ENCODE measurements around the gene TSPYL4. TPM values are rescaled to one million over a fixed set of nuclear protein-coding genes. Genes with fewer than 3 reads are reported as not detected.
A peak's percentile ranks its signal among the peaks of the same experiment; 100 is the strongest.

Gene TSPYL4
- polyA plus RNA-seq, 1 donor from 2014 or later, result 97.2 TPM

GRCh38 chr6:116280933-116281316 lies 27.1 kb upstream of the TSPYL4 start:
- peaks cover 23% of the 10 kb centered on the region for H4K20me1 ChIP-seq (ENCODE audit: insufficient read depth)
- H3K9ac ChIP-seq (ENCODE audit: low read length), result peak overlapping the region; percentile 99
- H3K4me3 ChIP-seq (ENCODE audit: low read length), result peak overlapping the region; percentile 92
- peak overlapping the region; percentile 99 for H3K4me2 ChIP-seq (ENCODE audit: low read length)
- no peaks in the 10 kb centered on the region for H3K27me3 ChIP-seq (ENCODE audit: insufficient read depth, low read depth, low read length)
- H3K36me3 ChIP-seq (ENCODE audit: insufficient read depth, low read length), result peaks cover 16% of the 10 kb centered on the region
- peaks cover 30% of the 10 kb centered on the region for H3K79me2 ChIP-seq (replicated peaks; ENCODE audit: insufficient read depth, low read length)
- peaks cover 5% of the 10 kb centered on the region for H3F3A ChIP-seq (ENCODE audit: insufficient read depth, low read length, poor library complexity, severe bottlenecking)
- H2AFZ ChIP-seq (ENCODE audit: low read depth, low read length), result no peak overlapping the region
- H3K27ac ChIP-seq (ENCODE audit: low read length), result peak overlapping the region; percentile 99
- no peak for TF ChIP-seq EP300 (conservative IDR thresholded peaks at IDR 0.05; ENCODE audit: poor library complexity, severe bottlenecking)
- no peak for TF ChIP-seq MXI1 (conservative IDR thresholded peaks at IDR 0.05; ENCODE audit: poor library complexity, severe bottlenecking)
- TF ChIP-seq, protein P1, sequence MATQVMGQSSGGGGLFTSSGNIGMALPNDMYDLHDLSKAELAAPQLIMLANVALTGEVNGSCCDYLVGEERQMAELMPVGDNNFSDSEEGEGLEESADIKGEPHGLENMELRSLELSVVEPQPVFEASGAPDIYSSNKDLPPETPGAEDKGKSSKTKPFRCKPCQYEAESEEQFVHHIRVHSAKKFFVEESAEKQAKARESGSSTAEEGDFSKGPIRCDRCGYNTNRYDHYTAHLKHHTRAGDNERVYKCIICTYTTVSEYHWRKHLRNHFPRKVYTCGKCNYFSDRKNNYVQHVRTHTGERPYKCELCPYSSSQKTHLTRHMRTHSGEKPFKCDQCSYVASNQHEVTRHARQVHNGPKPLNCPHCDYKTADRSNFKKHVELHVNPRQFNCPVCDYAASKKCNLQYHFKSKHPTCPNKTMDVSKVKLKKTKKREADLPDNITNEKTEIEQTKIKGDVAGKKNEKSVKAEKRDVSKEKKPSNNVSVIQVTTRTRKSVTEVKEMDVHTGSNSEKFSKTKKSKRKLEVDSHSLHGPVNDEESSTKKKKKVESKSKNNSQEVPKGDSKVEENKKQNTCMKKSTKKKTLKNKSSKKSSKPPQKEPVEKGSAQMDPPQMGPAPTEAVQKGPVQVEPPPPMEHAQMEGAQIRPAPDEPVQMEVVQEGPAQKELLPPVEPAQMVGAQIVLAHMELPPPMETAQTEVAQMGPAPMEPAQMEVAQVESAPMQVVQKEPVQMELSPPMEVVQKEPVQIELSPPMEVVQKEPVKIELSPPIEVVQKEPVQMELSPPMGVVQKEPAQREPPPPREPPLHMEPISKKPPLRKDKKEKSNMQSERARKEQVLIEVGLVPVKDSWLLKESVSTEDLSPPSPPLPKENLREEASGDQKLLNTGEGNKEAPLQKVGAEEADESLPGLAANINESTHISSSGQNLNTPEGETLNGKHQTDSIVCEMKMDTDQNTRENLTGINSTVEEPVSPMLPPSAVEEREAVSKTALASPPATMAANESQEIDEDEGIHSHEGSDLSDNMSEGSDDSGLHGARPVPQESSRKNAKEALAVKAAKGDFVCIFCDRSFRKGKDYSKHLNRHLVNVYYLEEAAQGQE (IDR thresholded peaks at IDR 0.05; ENCODE audit: borderline replicate concordance), result no peak
- no peak for TF ChIP-seq EZH2 (IDR thresholded peaks at IDR 0.05; ENCODE audit: borderline replicate concordance, insufficient read depth, low read length, poor library complexity, severe bottlenecking)
- TF ChIP-seq POLR2AphosphoS5 (IDR thresholded peaks at IDR 0.05), result no peak
- TF ChIP-seq TAF1 (IDR thresholded peaks at IDR 0.05; ENCODE audit: low read depth), result no peak
- no peak for TF ChIP-seq RAD21 (conservative IDR thresholded peaks at IDR 0.05)
- no peak for TF ChIP-seq CTCF (IDR thresholded peaks at IDR 0.05; ENCODE audit: poor library complexity, severe bottlenecking)
- TF ChIP-seq SMC3 (conservative IDR thresholded peaks at IDR 0.05; ENCODE audit: poor library complexity), result no peak
- H3K9me2 ChIP-seq (ENCODE audit: insufficient read depth, low read length), result no peaks in the 10 kb centered on the region
- no peaks in the 10 kb centered on the region for H3K9me3 ChIP-seq (ENCODE audit: low read length)

DNA sequence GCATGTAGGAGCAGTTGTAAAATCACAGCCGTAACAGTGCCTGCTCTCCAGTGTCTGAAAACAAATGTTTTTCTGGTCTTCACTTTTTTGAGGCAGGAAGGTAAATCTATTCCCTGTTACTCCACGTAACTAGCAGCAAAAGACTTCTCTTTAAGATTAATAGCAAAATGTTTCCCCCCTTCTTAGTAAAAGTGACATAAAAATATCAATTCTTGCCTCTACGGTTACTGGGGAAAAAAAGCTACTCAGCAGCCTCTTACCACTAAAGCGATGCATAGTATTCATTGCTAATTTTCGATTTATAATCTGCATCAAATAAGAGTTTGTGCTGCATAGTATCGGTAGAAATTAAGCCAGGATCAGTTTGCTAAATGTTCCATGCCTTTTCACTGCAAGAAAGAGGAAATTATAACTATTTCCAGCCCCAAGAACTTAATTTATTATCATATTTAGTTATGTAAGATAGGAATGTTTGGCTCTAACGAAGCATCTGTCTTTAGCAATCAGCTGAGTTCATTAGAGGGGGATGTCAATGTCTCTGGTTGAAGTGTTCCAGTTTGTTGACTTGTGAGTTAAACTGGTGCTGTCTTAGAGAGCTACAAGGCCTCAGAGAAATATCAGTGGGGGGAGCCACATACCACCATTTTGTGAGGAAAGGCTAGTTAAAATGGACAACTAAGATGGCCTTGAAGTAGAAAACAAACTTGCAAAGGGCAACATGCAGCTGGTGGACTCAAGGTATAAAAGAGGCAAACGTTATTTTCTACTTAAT lies 26.5 kb upstream of the TSPYL4 start:
- Histone ChIP-seq H3K4me2 (ENCODE audit: low read length) (peak overlapping the region; percentile 99), H3F3A (ENCODE audit: insufficient read depth, low read length, poor library complexity, severe bottlenecking) (peaks cover 5% of the 10 kb centered on the region), H3K9me3 (ENCODE audit: low read length) (no peaks in the 10 kb centered on the region), H3K79me2 (replicated peaks; ENCODE audit: insufficient read depth, low read length) (peaks cover 32% of the 10 kb centered on the region), H2AFZ (ENCODE audit: low read depth, low read length) (peak overlapping the region; percentile 89), H3K9me2 (ENCODE audit: insufficient read depth, low read length) (no peaks in the 10 kb centered on the region), H4K20me1 (ENCODE audit: insufficient read depth) (peaks cover 23% of the 10 kb centered on the region), H3K27me3 (ENCODE audit: insufficient read depth, low read depth, low read length) (no peaks in the 10 kb centered on the region), H3K9ac (ENCODE audit: low read length) (peak overlapping the region; percentile 99), H3K27ac (ENCODE audit: low read length) (peak overlapping the region; percentile 99), H3K4me3 (ENCODE audit: low read length) (peak overlapping the region; percentile 92), H3K36me3 (ENCODE audit: insufficient read depth, low read length) (peaks cover 16% of the 10 kb centered on the region)
- peak; percentile 28 for TF ChIP-seq EP300 (conservative IDR thresholded peaks at IDR 0.05; ENCODE audit: poor library complexity, severe bottlenecking)
- no peak for TF ChIP-seq EZH2 (IDR thresholded peaks at IDR 0.05; ENCODE audit: borderline replicate concordance, insufficient read depth, low read length, poor library complexity, severe bottlenecking)
- no peak for TF ChIP-seq POLR2AphosphoS5 (IDR thresholded peaks at IDR 0.05)

Data from neural cell (in vitro differentiated cells).